Epithelial cell of esophagus (primary cell): ENCODE results near the gene EMID1.

ENCODE experiments used
- DNase-seq: peaks from one replicate; pipeline ENCODE4 v3.0.0; 2010; ENCODE audit warnings: low read depth
- H3K4me3 ChIP-seq: 2 replicates; pipeline ENCODE4 v1.5.1; 2011; ENCODE audit warnings: mild to moderate bottlenecking, low read length, control low read depth
- CTCF ChIP-seq: IDR thresholded peaks from 2 replicates; pipeline ENCODE4 v1.5.1; 2011; ENCODE audit warnings: low read depth, mild to moderate bottlenecking, low read length, control low read depth, inconsistent platforms; ENCODE audit not compliant: insufficient read depth; ENCODE audit errors: missing control alignments

The EMID1 gene

DNA sequence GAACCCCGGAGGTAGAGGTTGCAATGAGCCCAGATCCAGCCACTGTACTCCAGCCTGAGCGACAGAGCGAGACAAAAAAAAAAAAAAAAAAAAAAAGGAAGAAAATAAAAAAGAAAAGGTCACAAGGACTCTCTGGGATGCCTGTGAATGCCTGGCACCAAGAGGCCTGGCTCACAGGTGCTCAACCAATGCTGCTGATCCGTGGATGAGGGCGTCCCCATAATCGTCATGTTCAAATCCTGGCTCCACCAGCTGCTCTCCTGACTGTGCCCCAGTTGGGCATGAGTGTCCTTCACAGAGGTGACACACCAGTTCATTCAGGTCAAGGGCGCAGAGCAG lies 100.1 kb downstream of the EMID1 start:
- H3K4me3 ChIP-seq: no peak overlapping the region
- TF ChIP-seq CTCF: no peak
- DNase-seq: no peak

DNA sequence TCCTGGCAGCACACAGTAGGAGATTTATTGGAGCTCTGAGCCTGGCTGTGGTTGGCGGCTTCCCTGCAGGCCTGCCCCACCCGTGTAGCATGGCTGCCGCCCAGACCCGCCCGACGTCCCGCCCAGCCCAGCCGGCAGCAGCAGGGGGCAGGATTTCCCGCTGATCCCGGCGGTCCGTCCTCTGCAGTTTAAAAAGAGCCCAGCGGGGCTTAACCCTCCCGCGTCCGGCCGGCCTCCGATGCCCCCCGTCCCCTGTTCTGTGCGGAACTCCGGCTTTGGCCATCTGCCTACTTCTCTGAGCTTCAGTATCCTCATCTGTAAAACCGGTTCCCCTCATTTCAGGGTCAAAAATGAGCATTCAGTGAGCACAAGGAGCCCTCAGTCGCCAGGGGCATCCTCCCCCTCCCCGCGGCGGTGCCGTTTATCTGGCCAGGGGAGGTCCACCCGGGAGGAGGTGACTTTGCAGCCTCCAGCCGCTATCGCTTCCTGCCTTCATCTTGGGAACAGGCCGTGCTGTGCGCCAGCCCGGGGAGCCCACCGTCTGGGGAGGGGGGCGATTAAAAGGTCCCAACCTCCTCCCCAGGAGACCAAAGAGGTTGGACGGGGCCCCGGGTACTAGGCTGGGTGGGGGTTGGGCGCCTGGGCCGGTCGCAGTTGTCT lies 100.6 kb downstream of the EMID1 start, which contains the start of gene GAS2L1:
TSS of gene GAS2L1 (plus strand) at position 476 of the 660 bp plus-strand sequence. CDS start 1,456 bp downstream, outside the sequence.
- peak; percentile 82 for DNase-seq
- TF ChIP-seq CTCF: peak; percentile 51
- peak within 1 kb of the TSS; percentile 66 for H3K4me3 ChIP-seq

- no peak for TF ChIP-seq CTCF
- peak; percentile 81 for DNase-seq
- peak overlapping the region; percentile 66 for H3K4me3 ChIP-seq
Measured at GRCh38 chr22:29306835-29307595, 101.3 kb downstream of the EMID1 start.

- DNase-seq: no peak
- TF ChIP-seq CTCF: no peak
- H3K4me3 ChIP-seq: peak overlapping the region; percentile 66
Measured at GRCh38 chr22:29307596-29308147, 102.0 kb downstream of the EMID1 start.

DNA sequence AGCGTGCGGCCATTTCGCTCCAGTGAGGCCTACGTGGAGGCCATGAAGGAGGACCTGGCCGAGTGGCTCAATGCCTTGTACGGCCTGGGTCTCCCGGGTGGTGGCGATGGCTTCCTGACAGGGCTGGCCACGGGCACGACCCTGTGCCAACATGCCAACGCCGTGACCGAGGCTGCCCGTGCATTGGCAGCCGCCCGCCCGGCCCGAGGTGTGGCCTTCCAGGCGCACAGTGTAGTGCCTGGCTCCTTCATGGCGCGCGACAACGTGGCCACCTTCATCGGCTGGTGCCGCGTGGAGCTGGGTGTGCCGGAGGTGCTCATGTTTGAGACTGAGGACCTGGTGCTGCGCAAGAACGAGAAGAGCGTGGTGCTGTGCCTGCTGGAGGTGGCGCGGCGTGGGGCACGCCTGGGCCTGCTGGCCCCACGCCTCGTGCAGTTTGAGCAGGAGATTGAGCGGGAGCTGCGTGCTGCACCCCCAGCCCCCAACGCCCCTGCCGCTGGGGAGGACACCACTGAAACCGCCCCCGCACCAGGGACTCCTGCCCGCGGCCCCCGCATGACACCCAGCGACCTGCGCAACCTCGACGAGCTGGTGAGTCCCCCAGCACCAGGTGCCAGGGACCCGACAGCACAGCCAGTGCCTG lies 102.6 kb downstream of the EMID1 start:
- peak; percentile 51 for DNase-seq
- no peak for TF ChIP-seq CTCF
- H3K4me3 ChIP-seq: peak overlapping the region; percentile 66

- no peak overlapping the region for H3K4me3 ChIP-seq
- peak; percentile 72 for DNase-seq
- no peak for TF ChIP-seq CTCF
Measured at GRCh38 chr22:29308791-29309262, 103.1 kb downstream of the EMID1 start.
